H1 (cell line): ENCODE results near the gene SART1. TPM values are rescaled to one million over a fixed set of nuclear protein-coding genes. Genes with fewer than 3 reads are reported as not detected.

Experiments used
- CTCF ChIA-PET: fragments of 300-600 bp; sonication (Branson Sonifier 250); formaldehyde crosslinking; loops from one replicate; lab custom pipeline; 2021; ENCODE audit not compliant: partially characterized antibody; lab: Charles Lee
- POLR2A ChIA-PET: fragments of 300-600 bp; sonication (Branson Sonifier 250); formaldehyde crosslinking; loops from one replicate; lab custom pipeline; 2021; ENCODE audit warnings: inconsistent platforms; ENCODE audit not compliant: partially characterized antibody; lab: Charles Lee
- DNase-seq, 2 experiments: peaks; one replicate each; pipeline versions ENCODE4 v3.0.0 to v3.0.0-alpha.2; 2010 to 2022; ENCODE audit warnings: low spot score in 2 of 2, low read depth in 1 of 2, mixed read lengths in 1 of 2
- FAIRE-seq: peaks from 2 replicates; lab custom pipeline; 2011; peaks lifted over from hg19 to GRCh38; lab: Jason Lieb, UNC
- H2AFZ ChIP-seq: 2 replicates; pipeline ENCODE4 v1.8.1; 2012; ENCODE audit warnings: low read length, inconsistent platforms
- H2AK5ac ChIP-seq: 2 replicates; pipeline ENCODE4 v1.6.1; 2013; ENCODE audit warnings: low read depth, low read length
- H2BK120ac ChIP-seq: replicated peaks from 2 replicates; pipeline ENCODE3; 2013; ENCODE audit warnings: low read depth, low read length, inconsistent platforms
- H2BK12ac ChIP-seq: 2 replicates; pipeline ENCODE4 v1.6.1; 2013; ENCODE audit warnings: low read depth, low read length
- H2BK15ac ChIP-seq: 2 replicates; pipeline ENCODE4 v1.6.1; 2013; ENCODE audit warnings: low read length
- H2BK20ac ChIP-seq: 2 replicates; pipeline ENCODE4 v1.6.1; 2013; ENCODE audit warnings: low read length
- H2BK5ac ChIP-seq: 2 replicates; pipeline ENCODE4 v1.6.1; 2013; ENCODE audit warnings: low read depth, low read length
- H3K14ac ChIP-seq: 2 replicates; pipeline ENCODE4 v1.6.1; 2013; ENCODE audit warnings: inconsistent platforms; ENCODE audit not compliant: insufficient read length
- H3K18ac ChIP-seq: 2 replicates; pipeline ENCODE4 v1.6.1; 2013; ENCODE audit warnings: low read length; ENCODE audit errors: extremely low read depth
- H3K23ac ChIP-seq: 2 replicates; pipeline ENCODE4 v1.6.1; 2013; ENCODE audit warnings: inconsistent platforms; ENCODE audit not compliant: insufficient read length
- H3K23me2 ChIP-seq: 2 replicates; pipeline ENCODE4 v1.6.1; 2013; ENCODE audit warnings: low read depth, low read length
- H3K27ac ChIP-seq: 2 replicates; pipeline ENCODE4 v1.6.1; 2011; ENCODE audit warnings: low read depth, low read length, inconsistent platforms
- H3K27me3 ChIP-seq, 4 experiments: replicated peaks in 1 of 4; 1 replicate in 1 of 4; 2 replicates in 3 of 4; pipeline versions ENCODE4 v1.6.1 to v1.8.1; 2011 to 2013; ENCODE audit warnings: low read length in 3 of 4, mild to moderate bottlenecking in 3 of 4, inconsistent platforms in 2 of 4, mixed read lengths in 2 of 4, moderate library complexity in 1 of 4; ENCODE audit not compliant: control insufficient read depth in 3 of 4, insufficient read depth in 3 of 4; ENCODE audit errors: extremely low read depth in 1 of 4
- H3K36me3 ChIP-seq, 4 experiments: 2 replicates each; pipeline versions ENCODE4 v1.6.1 to v1.8.1; 2011 to 2013; ENCODE audit warnings: mild to moderate bottlenecking in 4 of 4, low read length in 3 of 4, moderate library complexity in 2 of 4, control low read depth in 1 of 4, inconsistent platforms in 1 of 4; ENCODE audit not compliant: insufficient read depth in 4 of 4, control insufficient read depth in 2 of 4
- H3K4ac ChIP-seq: replicated peaks from 2 replicates; pipeline ENCODE3; 2013; ENCODE audit warnings: low read length, low read depth, mixed read lengths, inconsistent platforms; ENCODE audit not compliant: insufficient read length
- H3K4me1 ChIP-seq, 4 experiments: replicated peaks in 1 of 4; 1 replicate in 1 of 4; 2 replicates in 3 of 4; pipeline versions ENCODE4 v1.6.1 to v1.8.1; 2011 to 2013; ENCODE audit warnings: low read length in 3 of 4, inconsistent platforms in 2 of 4, mixed read lengths in 1 of 4; ENCODE audit not compliant: insufficient read depth in 4 of 4, control insufficient read depth in 3 of 4
- H3K4me2 ChIP-seq, 2 experiments: 2 replicates each; pipeline versions ENCODE4 v1.6.1 to v1.8.1; 2011 to 2013; ENCODE audit warnings: low read depth in 2 of 2, low read length in 2 of 2, control low read depth in 1 of 2, inconsistent platforms in 1 of 2, mild to moderate bottlenecking in 1 of 2; ENCODE audit not compliant: insufficient read depth in 1 of 2
- H3K4me3 ChIP-seq, 4 experiments: fragments of 200-600, 300-600 bp in 1 of 4; sonication (generic), shearing (Covaris generic), sonication (Bioruptor Twin) in 1 of 4; 2 replicates each; pipeline versions ENCODE4 v1.5.1 to v1.8.1; 2011 to 2016; ENCODE audit warnings: low read length in 4 of 4, low read depth in 3 of 4, control low read depth in 2 of 4, inconsistent platforms in 2 of 4, mild to moderate bottlenecking in 2 of 4, mixed read lengths in 1 of 4, moderate library complexity in 1 of 4; ENCODE audit not compliant: insufficient read depth in 2 of 4; ENCODE audit errors: extremely low read depth in 1 of 4
- H3K56ac ChIP-seq: replicated peaks from 2 replicates; pipeline ENCODE3; 2013; ENCODE audit warnings: low read depth, mild to moderate bottlenecking, mixed read lengths, low read length, inconsistent platforms; ENCODE audit not compliant: insufficient read length
- H3K79me1 ChIP-seq: 2 replicates; pipeline ENCODE4 v1.6.1; 2013; ENCODE audit warnings: low read depth, low read length, control low read depth
- H3K79me2 ChIP-seq, 2 experiments: 2 replicates each; pipeline versions ENCODE4 v1.6.1 to v1.8.1; 2012 to 2013; ENCODE audit warnings: low read length in 2 of 2, mild to moderate bottlenecking in 2 of 2, inconsistent platforms in 1 of 2; ENCODE audit not compliant: insufficient read depth in 2 of 2, control insufficient read depth in 1 of 2
- H3K9ac ChIP-seq, 4 experiments: replicated peaks in 1 of 4; 1 replicate in 1 of 4; 2 replicates in 3 of 4; pipeline versions ENCODE4 v1.6.1 to v1.8.1; 2011 to 2013; ENCODE audit warnings: low read depth in 3 of 4, low read length in 3 of 4, control low read depth in 2 of 4, mild to moderate bottlenecking in 2 of 4, moderate library complexity in 2 of 4, inconsistent platforms in 1 of 4; ENCODE audit errors: extremely low read depth in 1 of 4
- H3K9me3 ChIP-seq, 2 experiments: 2 replicates each; pipeline versions ENCODE4 v1.6.1 to v1.8.1; 2012 to 2013; ENCODE audit warnings: mild to moderate bottlenecking in 2 of 2, moderate library complexity in 2 of 2, control low read depth in 1 of 2, inconsistent platforms in 1 of 2, low read depth in 1 of 2, low read length in 1 of 2, mixed read lengths in 1 of 2; ENCODE audit not compliant: insufficient read depth in 2 of 2
- H4K20me1 ChIP-seq, 2 experiments: replicated peaks in 1 of 2; 2 replicates each; pipeline versions ENCODE3 to v1.8.1; 2011 to 2013; ENCODE audit warnings: inconsistent platforms in 2 of 2, low read length in 2 of 2, mild to moderate bottlenecking in 1 of 2; ENCODE audit not compliant: insufficient read depth in 2 of 2, control insufficient read depth in 1 of 2
- H4K5ac ChIP-seq: 2 replicates; pipeline ENCODE4 v1.6.1; 2013; ENCODE audit warnings: low read length, low read depth, mixed read lengths, inconsistent platforms; ENCODE audit not compliant: insufficient read length
- H4K8ac ChIP-seq: 2 replicates; pipeline ENCODE4 v1.8.0; 2013; ENCODE audit warnings: mild to moderate bottlenecking, moderate library complexity, low read length, inconsistent platforms; ENCODE audit not compliant: insufficient read depth; ENCODE audit errors: extremely low read depth
- H4K91ac ChIP-seq: replicated peaks from 2 replicates; pipeline ENCODE3; 2013; ENCODE audit warnings: low read length, mixed read lengths, inconsistent platforms; ENCODE audit not compliant: insufficient read length
- BACH1 ChIP-seq: IDR thresholded peaks from 2 replicates; pipeline ENCODE4 v1.6.1; 2012; ENCODE audit warnings: low read length, improper control_type of control experiment
- BRCA1 ChIP-seq: IDR thresholded peaks from 2 replicates; pipeline ENCODE4 v1.6.1; 2012; ENCODE audit warnings: low read depth, low read length, improper control_type of control experiment
- EP300 ChIP-seq, 2 experiments: IDR thresholded peaks; 1 replicate in 1 of 2; 2 replicates in 1 of 2; pipeline ENCODE4 v1.6.1; 2011 to 2012; ENCODE audit warnings: low read depth in 2 of 2, low read length in 2 of 2, mild to moderate bottlenecking in 2 of 2, borderline replicate concordance in 1 of 2, inconsistent platforms in 1 of 2, moderate library complexity in 1 of 2
- EZH2 ChIP-seq: fragments of 200-600 bp; sonication (generic); IDR thresholded peaks from 2 replicates; pipeline ENCODE4 v1.7.1; 2012; ENCODE audit warnings: low read depth, mild to moderate bottlenecking, moderate library complexity, low read length, inconsistent platforms; ENCODE audit not compliant: severe bottlenecking
- GTF2F1 ChIP-seq: IDR thresholded peaks from 2 replicates; pipeline ENCODE4 v1.6.1; 2012; ENCODE audit warnings: low read depth, low read length, improper control_type of control experiment, borderline replicate concordance
- PHF8 ChIP-seq: fragments of 200-600 bp; sonication (generic); conservative IDR thresholded peaks from 2 replicates; pipeline ENCODE4 v1.7.1; 2012; ENCODE audit warnings: low read depth, mild to moderate bottlenecking, inconsistent platforms, low read length, moderate library complexity
- POU5F1 ChIP-seq: IDR thresholded peaks from 2 replicates; pipeline ENCODE4 v1.6.1; 2011; ENCODE audit warnings: low read depth, mild to moderate bottlenecking, low read length, moderate library complexity
- RBBP5 ChIP-seq: IDR thresholded peaks from 2 replicates; pipeline ENCODE4 v1.7.1; 2012; ENCODE audit warnings: low read depth, mild to moderate bottlenecking, inconsistent platforms, low read length, moderate library complexity, borderline replicate concordance
- RFX5 ChIP-seq: IDR thresholded peaks from 2 replicates; pipeline ENCODE4 v1.6.1; 2011; ENCODE audit warnings: low read depth, low read length, improper control_type of control experiment, borderline replicate concordance
- SIN3A ChIP-seq, 2 experiments: IDR thresholded peaks in 1 of 2; conservative IDR thresholded peaks in 1 of 2; 2 replicates each; pipeline ENCODE4 v1.6.1; 2011 to 2012; ENCODE audit warnings: low read length in 2 of 2, improper control_type of control experiment in 1 of 2, low read depth in 1 of 2, mild to moderate bottlenecking in 1 of 2
- TAF7 ChIP-seq: optimal IDR thresholded peaks from 2 replicates; pipeline ENCODE3; 2011; ENCODE audit warnings: low read depth, mild to moderate bottlenecking, inconsistent platforms, low read length, moderate library complexity, borderline replicate concordance
- TCF12 ChIP-seq: IDR thresholded peaks from 2 replicates; pipeline ENCODE4 v1.6.1; 2011; ENCODE audit warnings: low read depth, mild to moderate bottlenecking, low read length
- TEAD4 ChIP-seq: IDR thresholded peaks from 2 replicates; pipeline ENCODE4 v1.6.1; 2012; ENCODE audit warnings: low read depth, low read length, inconsistent platforms, mixed read lengths
- WGBS, 2 experiments: shearing (Covaris generic) in 1 of 2; methylation state at CpG; one replicate each; pipeline versions ENCODE4 v1.1.6 to v1.1.7; 2013 to 2015; ENCODE audit warnings: low lambda C conversion rate in 2 of 2, mixed read lengths in 2 of 2, inconsistent platforms in 1 of 2, low coverage in 1 of 2, missing lambda C conversion rate in 1 of 2; ENCODE audit not compliant: insufficient replicate concordance in 2 of 2, insufficient coverage in 1 of 2, insufficient read length in 1 of 2; ENCODE audit errors: extremely low coverage in 1 of 2, missing lambda C conversion rate in 1 of 2; 5-methylcytosine and 5-hydroxymethylcytosine counted together
- polyA plus RNA-seq, 7 experiments: library from polyadenylated mRNA; depleted of rRNA in 3 of 7; stranded (reverse) in 5 of 7; unstranded in 2 of 7; fragments of >200 nt in 5 of 7; fragments of 200-250 nt in 2 of 7; gene quantifications; 1 replicate in 5 of 7; 2 replicates in 1 of 7; 4 replicates in 1 of 7; pipeline versions ENCODE4 v1.2.1 to v1.2.3, GENCODE V29; 2011 to 2013; ENCODE audit warnings: missing spikeins in 2 of 7, mixed read lengths in 2 of 7
- total RNA-seq: library from RNA; stranded (reverse); fragmentation: NEBNext Ultra II Directional; extraction: Animal tissue kit (Norgen Biotek cat#: 25700); gene quantifications from 2 replicates; pipeline ENCODE4 v1.2.1, GENCODE V29; 2021

Gene SART1
- total and polyA plus RNA-seq, 2 of the 8 experiments (the other 6 are each of a cell fraction or from before 2014, with no cell fraction given): 9.7 to 46.1 TPM

DNA sequence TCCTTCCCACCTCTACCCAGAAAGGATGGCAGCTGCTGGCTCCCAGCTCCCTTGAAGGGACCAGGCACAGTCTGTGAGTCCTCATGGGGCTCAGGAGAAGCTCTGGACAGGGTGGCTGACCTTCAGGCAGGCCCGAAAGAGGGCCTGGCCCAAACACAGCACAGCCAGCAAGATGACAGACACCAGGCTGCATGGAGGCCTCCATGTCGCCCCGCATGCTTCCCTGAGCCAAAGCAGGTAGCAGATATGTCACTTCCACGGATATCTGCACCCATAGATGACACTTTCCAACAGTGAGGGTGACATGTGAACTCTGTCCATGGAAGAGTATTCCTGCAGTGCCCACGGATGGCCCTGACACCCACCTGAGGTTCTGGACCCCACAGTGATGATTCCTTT lies 22.1 kb downstream of the SART1 start:
- no peaks in the 10 kb centered on the region; a peak in 1 of 7 replicates for H3K27me3 ChIP-seq
- H3K36me3 ChIP-seq: peaks cover 0 to 10% (median 4%) of the 10 kb centered on the region in 4 experiments; a peak in 5 of 8 replicates
- H2BK15ac ChIP-seq: no peak overlapping the region
- no peak overlapping the region for H3K4ac ChIP-seq
- H3K4me1 ChIP-seq: no peaks in the 10 kb centered on the region
- H4K5ac ChIP-seq: no peak overlapping the region
- no peak overlapping the region for H3K14ac ChIP-seq
- ChIA-PET CTCF (interaction anchor here (0.9 to 18.4 kb wide), 7 partner anchors 14 to 278 kb away, joined by 3 to 281 read pairs (median 3); partner anchors contain the start of genes CCDC85B, FIBP and SART1), POLR2A (interaction anchor here (1.0 to 2.7 kb wide), 3 partner anchors 10 to 66 kb away, joined by 3 to 7 read pairs (median 4); no protein-coding TSS in a partner anchor)
- H3K9me3 ChIP-seq: no peaks in the 10 kb centered on the region
- no peaks in the 10 kb centered on the region for H3K79me2 ChIP-seq
- no peak overlapping the region for H3K27ac ChIP-seq
- no peaks in the 10 kb centered on the region for H3K79me1 ChIP-seq
- H4K8ac ChIP-seq: no peak overlapping the region
- no peak for TF ChIP-seq RBBP5
- no peak for TF ChIP-seq TAF7
- no peak for TF ChIP-seq PHF8
- TF ChIP-seq BACH1: no peak
- no peak for TF ChIP-seq GTF2F1
- no peak for TF ChIP-seq SIN3A (conservative IDR thresholded peaks at IDR 0.05 in 1 of 2, IDR thresholded peaks at IDR 0.05 in 1 of 2; ENCODE audit: low read depth in 1 of 2, low read length in 2 of 2)
- no peak for TF ChIP-seq EP300 (IDR thresholded peaks at IDR 0.05; ENCODE audit: borderline replicate concordance in 1 of 2, low read depth in 2 of 2, low read length in 2 of 2)
- TF ChIP-seq EZH2: no peak
- no peak for TF ChIP-seq TEAD4
- TF ChIP-seq BRCA1: no peak
- no peak for TF ChIP-seq RFX5
- TF ChIP-seq POU5F1: no peak
- no peak for TF ChIP-seq TCF12
- H3K23ac ChIP-seq: no peak overlapping the region
- no peak overlapping the region for H3K56ac ChIP-seq
- no peak overlapping the region for H2BK120ac ChIP-seq
- no peak overlapping the region for H2AFZ ChIP-seq
- no peak overlapping the region for H4K91ac ChIP-seq
- no peak overlapping the region for H3K9ac ChIP-seq
- no peak overlapping the region for H2BK12ac ChIP-seq
- DNase-seq (no peak), FAIRE-seq (no peak)
- no peak overlapping the region for H3K18ac ChIP-seq
- no peak overlapping the region for H3K4me2 ChIP-seq
- no peak overlapping the region for H2BK5ac ChIP-seq
- 88% methylated on average over 5 of the region's 5 CpGs; no CpG with 5 or more reads in 1 of the 2 experiments for WGBS, 2 experiments
- no peak overlapping the region for H2AK5ac ChIP-seq
- H3K4me3 ChIP-seq: no peak overlapping the region
- H4K20me1 ChIP-seq: peaks cover 0 to 2% of the 10 kb centered on the region in 2 experiments
- H3K23me2 ChIP-seq: no peaks in the 10 kb centered on the region
- H2BK20ac ChIP-seq: no peak overlapping the region
